HepG2 (cell line): Measurements from ENCODE around the gene TMEM220. TPM values are rescaled to one million over a fixed set of nuclear protein-coding genes. Genes with fewer than 3 reads are reported as not detected.
A peak's percentile ranks its signal among the peaks of the same experiment; 100 is the strongest.

ENCODE experiments used
- CCDC6 ChIP-seq: sonication (generic); formaldehyde crosslinking; IDR thresholded peaks from 2 replicates; pipeline ENCODE4 v1.8.1; 2022; ENCODE audit warnings: mild to moderate bottlenecking, missing genetic modification reagents, moderate library complexity
- KDM3A ChIP-seq: IDR thresholded peaks from 2 replicates; pipeline ENCODE4 v1.6.1; 2018; ENCODE audit warnings: low read depth, missing compliant biosample characterization
- MAFG ChIP-seq: sonication (generic); formaldehyde crosslinking; IDR thresholded peaks from 2 replicates; pipeline ENCODE4 v1.5.1; 2020; ENCODE audit warnings: mild to moderate bottlenecking, missing genetic modification reagents
- MEIS1 ChIP-seq: sonication (generic); formaldehyde crosslinking; IDR thresholded peaks from 2 replicates; pipeline ENCODE4 v1.9.0; 2021; ENCODE audit warnings: mild to moderate bottlenecking, missing genetic modification reagents, moderate library complexity, borderline replicate concordance
- MZF1 ChIP-seq: sonication (generic); formaldehyde crosslinking; IDR thresholded peaks from 2 replicates; pipeline ENCODE4 v1.8.1; 2023; ENCODE audit warnings: mild to moderate bottlenecking, missing genetic modification reagents, borderline replicate concordance
- NPAS2 ChIP-seq: sonication (generic); formaldehyde crosslinking; IDR thresholded peaks from 2 replicates; pipeline ENCODE4 v1.8.0; 2022; ENCODE audit warnings: mild to moderate bottlenecking, missing genetic modification reagents, borderline replicate concordance
- REPIN1 ChIP-seq: sonication (generic); formaldehyde crosslinking; IDR thresholded peaks from 2 replicates; pipeline ENCODE4 v1.8.0; 2022; ENCODE audit warnings: missing genetic modification reagents, low read depth, mild to moderate bottlenecking, borderline replicate concordance
- ZFP62 ChIP-seq: sonication (generic); formaldehyde crosslinking; IDR thresholded peaks from 2 replicates; pipeline ENCODE4 v1.4.0; 2020; ENCODE audit warnings: missing genetic modification reagents
- ZNF33A ChIP-seq: sonication (generic); formaldehyde crosslinking; IDR thresholded peaks from 2 replicates; pipeline ENCODE4 v1.5.1; 2020; ENCODE audit warnings: missing genetic modification reagents, mild to moderate bottlenecking, moderate library complexity, borderline replicate concordance
- ZNF460 ChIP-seq: sonication (generic); formaldehyde crosslinking; IDR thresholded peaks from 2 replicates; pipeline ENCODE4 v1.5.1; 2020; ENCODE audit warnings: missing genetic modification reagents, mild to moderate bottlenecking, borderline replicate concordance
- ZNF558 ChIP-seq: sonication (generic); formaldehyde crosslinking; IDR thresholded peaks from 2 replicates; pipeline ENCODE4 v1.9.0; 2022; ENCODE audit warnings: mild to moderate bottlenecking, missing genetic modification reagents, borderline replicate concordance
- ZNF788 ChIP-seq: sonication (generic); formaldehyde crosslinking; IDR thresholded peaks from 2 replicates; pipeline ENCODE4 v1.5.0; 2020; ENCODE audit warnings: mild to moderate bottlenecking, missing genetic modification reagents, borderline replicate concordance
- polyA plus RNA-seq, 8 experiments: library from polyadenylated mRNA; depleted of rRNA in 3 of 8; stranded (reverse) in 7 of 8; unstranded in 1 of 8; fragments of >200 nt; fragmentation: Illumina TruSeq in 4 of 8; extraction: Trizol in 4 of 8; gene quantifications; 2 replicates each; pipeline versions ENCODE4 v1.2.1 to v1.2.3, GENCODE V29; 2011 to 2016; ENCODE audit warnings: low read depth in 4 of 8, missing spikeins in 1 of 8, mixed read lengths in 1 of 8; ENCODE audit not compliant: insufficient read depth in 1 of 8
- total RNA-seq, 5 experiments: library from RNA; depleted of rRNA; stranded (reverse); fragments of >200 nt; fragmentation: Illumina TruSeq; extraction: Trizol; gene quantifications; 2 replicates each; pipeline ENCODE4 v1.2.3, GENCODE V29; 2016; ENCODE audit warnings: low read depth in 1 of 5
- TF ChIP-seq, protein P1 (sequence below): sonication (generic); formaldehyde crosslinking; IDR thresholded peaks from 2 replicates; pipeline ENCODE4 v1.4.0; 2020; ENCODE audit warnings: missing genetic modification reagents
- TF ChIP-seq, protein P2 (sequence below), 2 experiments: sonication (generic) in 1 of 2; formaldehyde crosslinking in 1 of 2; IDR thresholded peaks; 2 replicates each; pipeline versions ENCODE4 v1.4.0 to v1.6.1; 2016 to 2020; ENCODE audit warnings: borderline replicate concordance in 1 of 2, low read depth in 1 of 2, mild to moderate bottlenecking in 1 of 2, missing genetic modification reagents in 1 of 2
- TF ChIP-seq, protein P3 (sequence below): sonication (generic); formaldehyde crosslinking; IDR thresholded peaks from 2 replicates; pipeline ENCODE4 v1.4.0; 2020; ENCODE audit warnings: missing genetic modification reagents
- TF ChIP-seq, protein P4 (sequence below): sonication (generic); formaldehyde crosslinking; IDR thresholded peaks from 2 replicates; pipeline ENCODE4 v1.4.0; 2020; ENCODE audit warnings: mild to moderate bottlenecking, missing genetic modification reagents, borderline replicate concordance

TMEM220 gene
- total and polyA plus RNA-seq, 2 of the 13 experiments (the other 11 are each of a cell fraction or from before 2014, with no cell fraction given), result 1.3 to 2.2 TPM

DNA sequence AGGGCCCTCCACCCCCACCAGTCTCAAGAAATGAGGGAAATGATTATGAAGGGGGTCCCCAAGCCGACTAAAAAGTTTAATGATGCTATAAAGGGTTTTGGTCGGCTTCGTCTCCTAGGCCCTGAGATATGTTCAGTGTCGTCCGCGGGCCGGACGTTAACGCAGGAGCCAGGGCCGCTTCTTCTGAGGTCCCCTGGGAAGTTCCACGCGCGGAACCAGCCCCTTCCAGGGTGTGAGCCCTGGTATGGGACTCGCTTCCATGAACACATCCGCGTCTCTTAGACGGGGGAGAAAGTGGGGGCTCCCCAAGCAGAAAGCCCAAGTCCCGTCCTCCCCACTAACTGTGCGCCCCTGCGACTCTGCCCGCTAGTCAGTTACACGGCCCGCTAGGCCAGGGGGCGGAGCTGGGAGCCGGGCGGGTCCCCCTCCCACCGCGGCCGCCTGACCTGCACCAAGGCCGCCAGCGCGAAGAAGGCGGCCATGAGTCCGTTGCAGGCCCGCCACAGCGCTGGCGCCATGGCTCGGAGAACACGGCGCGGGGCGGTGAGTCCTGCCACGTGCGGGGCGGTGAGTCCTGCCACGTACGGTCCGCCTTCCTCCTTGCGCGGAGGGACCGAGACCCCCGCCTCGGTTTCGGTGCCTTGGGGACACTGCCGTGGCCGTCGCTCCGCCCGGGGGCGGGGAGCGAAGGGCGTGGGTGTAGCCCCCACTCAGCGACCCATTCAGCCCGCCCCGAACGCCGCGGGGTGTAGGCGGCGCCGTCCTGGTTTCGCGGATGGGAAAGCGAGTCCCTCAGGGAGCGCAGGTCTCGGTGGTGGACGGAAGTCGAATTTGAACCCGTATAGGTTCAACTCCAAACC lies at the start of gene TMEM220 (continued):
- TF ChIP-seq KDM3A (CRISPR knock-in tag), result peak; percentile 61; the same call in 1 of the 2 replicates
- peak; percentile 68; the same call in 1 of the 2 replicates for TF ChIP-seq REPIN1 (CRISPR knock-in tag)
- TF ChIP-seq ZNF460, result no peak
- TF ChIP-seq, protein P1, sequence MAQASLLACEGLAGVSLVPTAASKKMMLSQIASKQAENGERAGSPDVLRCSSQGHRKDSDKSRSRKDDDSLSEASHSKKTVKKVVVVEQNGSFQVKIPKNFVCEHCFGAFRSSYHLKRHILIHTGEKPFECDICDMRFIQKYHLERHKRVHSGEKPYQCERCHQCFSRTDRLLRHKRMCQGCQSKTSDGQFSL (CRISPR knock-in tag), result no peak; the same call in 1 of the 2 replicates
- TF ChIP-seq MAFG (CRISPR knock-in tag), result no peak
- TF ChIP-seq NPAS2 (CRISPR knock-in tag), result no peak
- TF ChIP-seq CCDC6 (CRISPR knock-in tag), result no peak
- no peak for TF ChIP-seq ZNF558 (CRISPR knock-in tag)
- TF ChIP-seq, protein P2, sequence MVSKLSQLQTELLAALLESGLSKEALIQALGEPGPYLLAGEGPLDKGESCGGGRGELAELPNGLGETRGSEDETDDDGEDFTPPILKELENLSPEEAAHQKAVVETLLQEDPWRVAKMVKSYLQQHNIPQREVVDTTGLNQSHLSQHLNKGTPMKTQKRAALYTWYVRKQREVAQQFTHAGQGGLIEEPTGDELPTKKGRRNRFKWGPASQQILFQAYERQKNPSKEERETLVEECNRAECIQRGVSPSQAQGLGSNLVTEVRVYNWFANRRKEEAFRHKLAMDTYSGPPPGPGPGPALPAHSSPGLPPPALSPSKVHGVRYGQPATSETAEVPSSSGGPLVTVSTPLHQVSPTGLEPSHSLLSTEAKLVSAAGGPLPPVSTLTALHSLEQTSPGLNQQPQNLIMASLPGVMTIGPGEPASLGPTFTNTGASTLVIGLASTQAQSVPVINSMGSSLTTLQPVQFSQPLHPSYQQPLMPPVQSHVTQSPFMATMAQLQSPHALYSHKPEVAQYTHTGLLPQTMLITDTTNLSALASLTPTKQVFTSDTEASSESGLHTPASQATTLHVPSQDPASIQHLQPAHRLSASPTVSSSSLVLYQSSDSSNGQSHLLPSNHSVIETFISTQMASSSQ (IDR thresholded peaks at IDR 0.05; ENCODE audit: low read depth), result no peak
- TF ChIP-seq, protein P2 (CRISPR knock-in tag; IDR thresholded peaks at IDR 0.05; ENCODE audit: borderline replicate concordance), result peak; percentile 52; the same call in 1 of the 2 replicates
- TF ChIP-seq MEIS1 (CRISPR knock-in tag), result no peak
- TF ChIP-seq, protein P3, sequence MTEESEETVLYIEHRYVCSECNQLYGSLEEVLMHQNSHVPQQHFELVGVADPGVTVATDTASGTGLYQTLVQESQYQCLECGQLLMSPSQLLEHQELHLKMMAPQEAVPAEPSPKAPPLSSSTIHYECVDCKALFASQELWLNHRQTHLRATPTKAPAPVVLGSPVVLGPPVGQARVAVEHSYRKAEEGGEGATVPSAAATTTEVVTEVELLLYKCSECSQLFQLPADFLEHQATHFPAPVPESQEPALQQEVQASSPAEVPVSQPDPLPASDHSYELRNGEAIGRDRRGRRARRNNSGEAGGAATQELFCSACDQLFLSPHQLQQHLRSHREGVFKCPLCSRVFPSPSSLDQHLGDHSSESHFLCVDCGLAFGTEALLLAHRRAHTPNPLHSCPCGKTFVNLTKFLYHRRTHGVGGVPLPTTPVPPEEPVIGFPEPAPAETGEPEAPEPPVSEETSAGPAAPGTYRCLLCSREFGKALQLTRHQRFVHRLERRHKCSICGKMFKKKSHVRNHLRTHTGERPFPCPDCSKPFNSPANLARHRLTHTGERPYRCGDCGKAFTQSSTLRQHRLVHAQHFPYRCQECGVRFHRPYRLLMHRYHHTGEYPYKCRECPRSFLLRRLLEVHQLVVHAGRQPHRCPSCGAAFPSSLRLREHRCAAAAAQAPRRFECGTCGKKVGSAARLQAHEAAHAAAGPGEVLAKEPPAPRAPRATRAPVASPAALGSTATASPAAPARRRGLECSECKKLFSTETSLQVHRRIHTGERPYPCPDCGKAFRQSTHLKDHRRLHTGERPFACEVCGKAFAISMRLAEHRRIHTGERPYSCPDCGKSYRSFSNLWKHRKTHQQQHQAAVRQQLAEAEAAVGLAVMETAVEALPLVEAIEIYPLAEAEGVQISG (CRISPR knock-in tag), result peak; percentile 89
- TF ChIP-seq ZNF33A (CRISPR knock-in tag), result no peak
- TF ChIP-seq, protein P4, sequence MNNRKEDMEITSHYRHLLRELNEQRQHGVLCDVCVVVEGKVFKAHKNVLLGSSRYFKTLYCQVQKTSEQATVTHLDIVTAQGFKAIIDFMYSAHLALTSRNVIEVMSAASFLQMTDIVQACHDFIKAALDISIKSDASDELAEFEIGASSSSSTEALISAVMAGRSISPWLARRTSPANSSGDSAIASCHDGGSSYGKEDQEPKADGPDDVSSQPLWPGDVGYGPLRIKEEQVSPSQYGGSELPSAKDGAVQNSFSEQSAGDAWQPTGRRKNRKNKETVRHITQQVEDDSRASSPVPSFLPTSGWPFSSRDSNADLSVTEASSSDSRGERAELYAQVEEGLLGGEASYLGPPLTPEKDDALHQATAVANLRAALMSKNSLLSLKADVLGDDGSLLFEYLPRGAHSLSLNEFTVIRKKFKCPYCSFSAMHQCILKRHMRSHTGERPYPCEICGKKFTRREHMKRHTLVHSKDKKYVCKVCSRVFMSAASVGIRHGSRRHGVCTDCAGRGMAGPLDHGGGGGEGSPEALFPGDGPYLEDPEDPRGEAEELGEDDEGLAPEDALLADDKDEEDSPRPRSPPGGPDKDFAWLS (CRISPR knock-in tag), result no peak
- no peak for TF ChIP-seq MZF1 (CRISPR knock-in tag)
- peak; percentile 51; the same call in 1 of the 2 replicates for TF ChIP-seq ZNF788 (CRISPR knock-in tag)
- no peak for TF ChIP-seq ZFP62 (CRISPR knock-in tag)
